Measurements from ENCODE around the gene PSME1.

PSME1 gene

GRCh38 chr14:24131549-24131966 is 4.4 kb upstream of the PSME1 start:
- Histone ChIP-seq H3K4me1 (ENCODE audit: control insufficient read depth in 1 of 2, insufficient read depth in 1 of 2, low read depth in 1 of 2, low read length in 1 of 2) (peaks cover 9 to 12% of the 10 kb centered on the region in 2 experiments), H3K4me3 (ENCODE audit: low read depth in 1 of 2, low read length in 1 of 2) (no peak overlapping the region), H3K27ac (no peak overlapping the region), H3K27me3 (no peaks in the 10 kb centered on the region), H3K36me3 (peaks cover 14% of the 10 kb centered on the region), H3K9me3 (no peaks in the 10 kb centered on the region)
- TF ChIP-seq CTCF (IDR thresholded peaks at IDR 0.05): no peak

GRCh38 chr14:24132061-24132685 is 3.8 kb upstream of the PSME1 start:
- no peak overlapping the region for H3K27ac ChIP-seq
- H3K9me3 ChIP-seq: no peaks in the 10 kb centered on the region
- H3K4me1 ChIP-seq (ENCODE audit: control insufficient read depth in 1 of 2, insufficient read depth in 1 of 2, low read depth in 1 of 2, low read length in 1 of 2): peaks cover 16 to 18% of the 10 kb centered on the region in 2 experiments
- H3K36me3 ChIP-seq: peaks cover 15% of the 10 kb centered on the region
- no peak overlapping the region for H3K4me3 ChIP-seq (ENCODE audit: low read depth in 1 of 2, low read length in 1 of 2)
- no peaks in the 10 kb centered on the region for H3K27me3 ChIP-seq
- TF ChIP-seq CTCF (IDR thresholded peaks at IDR 0.05): no peak

- H3K4me1 ChIP-seq (ENCODE audit: control insufficient read depth in 1 of 2, insufficient read depth in 1 of 2, low read depth in 1 of 2, low read length in 1 of 2): peaks cover 19 to 25% of the 10 kb centered on the region in 2 experiments
- no peak overlapping the region for H3K4me3 ChIP-seq (ENCODE audit: low read depth in 1 of 2, low read length in 1 of 2)
- no peak for TF ChIP-seq CTCF (IDR thresholded peaks at IDR 0.05)
- peaks cover 23% of the 10 kb centered on the region for H3K36me3 ChIP-seq
- no peak overlapping the region for H3K27ac ChIP-seq
- no peaks in the 10 kb centered on the region for H3K9me3 ChIP-seq
- H3K27me3 ChIP-seq: no peaks in the 10 kb centered on the region
Measured at GRCh38 chr14:24132976-24133375, 3.0 kb upstream of the PSME1 start.

- Histone ChIP-seq H3K4me1 (ENCODE audit: control insufficient read depth in 1 of 2, insufficient read depth in 1 of 2, low read depth in 1 of 2, low read length in 1 of 2) (peaks cover 19 to 25% of the 10 kb centered on the region in 2 experiments), H3K27ac (no peak overlapping the region), H3K36me3 (peaks cover 31% of the 10 kb centered on the region), H3K27me3 (no peaks in the 10 kb centered on the region), H3K9me3 (no peaks in the 10 kb centered on the region), H3K4me3 (ENCODE audit: low read depth in 1 of 2, low read length in 1 of 2) (no peak overlapping the region)
- no peak for TF ChIP-seq CTCF (IDR thresholded peaks at IDR 0.05)
Measured at GRCh38 chr14:24133735-24134134, 2.3 kb upstream of the PSME1 start.

- peak overlapping the region; percentile 94 for H3K27ac ChIP-seq
- H3K36me3 ChIP-seq: peaks cover 41% of the 10 kb centered on the region
- H3K4me3 ChIP-seq (ENCODE audit: low read depth in 1 of 2, low read length in 1 of 2): peak overlapping the region; percentile 88 to 98
- no peaks in the 10 kb centered on the region for H3K27me3 ChIP-seq
- H3K4me1 ChIP-seq (ENCODE audit: control insufficient read depth in 1 of 2, insufficient read depth in 1 of 2, low read depth in 1 of 2, low read length in 1 of 2): peaks cover 28 to 37% of the 10 kb centered on the region in 2 experiments
- no peak for TF ChIP-seq CTCF (IDR thresholded peaks at IDR 0.05)
- no peaks in the 10 kb centered on the region for H3K9me3 ChIP-seq
Measured at GRCh38 chr14:24135584-24135833, 485 bp upstream of the PSME1 start.

Measured in neutrophil (primary cell).